ENCODE data around the gene SOBP. TPM values are rescaled to one million over a fixed set of nuclear protein-coding genes. Genes with fewer than 3 reads are reported as not detected.
A peak's percentile ranks its signal among the peaks of the same experiment; 100 is the strongest.
"Not testable (repeated sequence)": the region's sequence is repeated elsewhere in the genome, so short reads cannot be mapped to it uniquely, and the experiment has no call there.

SOBP gene
- 1.5 and 2.9 TPM in 2 replicates for total RNA-seq (2014; rRNA removed; shearing (Covaris generic))

DNA sequence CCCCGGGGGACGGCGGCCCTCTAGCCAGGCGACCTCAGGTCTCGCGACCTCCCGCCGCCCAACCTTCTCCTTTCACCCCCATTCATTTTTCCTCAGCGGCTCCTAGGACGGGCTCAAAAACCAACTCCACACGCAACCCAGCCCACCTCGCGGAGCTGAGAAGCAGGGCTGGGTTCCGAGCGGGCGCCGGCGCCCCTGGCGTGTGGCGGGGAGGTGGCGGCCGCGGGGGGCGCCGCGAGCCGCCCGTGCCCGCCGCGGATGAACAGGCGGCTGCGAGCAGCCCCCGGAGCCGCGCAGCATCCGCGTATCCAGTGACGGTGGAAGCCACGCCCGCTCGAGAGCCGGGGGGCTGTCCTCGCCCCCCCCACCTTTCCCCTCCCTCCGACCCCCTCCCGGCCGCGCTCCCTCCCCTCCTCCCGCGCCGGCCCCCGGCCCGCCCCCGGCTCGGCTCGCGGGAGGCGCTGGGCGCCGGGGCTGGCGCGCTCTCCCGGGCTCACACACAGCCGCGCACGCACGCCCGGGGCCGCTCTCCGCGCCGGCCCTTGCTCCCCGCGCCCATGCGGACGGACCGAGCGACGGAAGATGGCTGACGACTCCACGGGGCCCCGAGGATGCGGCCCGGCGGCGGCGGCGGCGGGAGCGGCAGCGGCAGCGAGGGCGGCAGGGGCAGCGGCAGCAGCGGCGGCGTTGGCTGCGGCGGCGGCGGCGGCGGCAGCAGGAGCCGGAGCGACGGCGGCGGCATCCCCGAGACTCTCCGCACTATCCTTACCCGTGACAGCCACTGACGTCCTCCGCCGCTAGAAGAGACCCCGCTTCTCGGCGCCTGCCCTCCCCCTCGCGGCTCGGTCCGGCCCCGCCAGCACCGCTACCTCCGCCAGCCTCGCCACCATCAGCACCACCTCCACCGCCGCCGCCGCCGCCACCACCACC lies at the start of gene SOBP:
Gene SOBP (plus strand): TSS at position 482 of the 930 bp plus-strand sequence. CDS start 500 bp downstream, outside the sequence.
- peak; percentile 18 for DNase-seq (ENCODE audit: low spot score)

DNA sequence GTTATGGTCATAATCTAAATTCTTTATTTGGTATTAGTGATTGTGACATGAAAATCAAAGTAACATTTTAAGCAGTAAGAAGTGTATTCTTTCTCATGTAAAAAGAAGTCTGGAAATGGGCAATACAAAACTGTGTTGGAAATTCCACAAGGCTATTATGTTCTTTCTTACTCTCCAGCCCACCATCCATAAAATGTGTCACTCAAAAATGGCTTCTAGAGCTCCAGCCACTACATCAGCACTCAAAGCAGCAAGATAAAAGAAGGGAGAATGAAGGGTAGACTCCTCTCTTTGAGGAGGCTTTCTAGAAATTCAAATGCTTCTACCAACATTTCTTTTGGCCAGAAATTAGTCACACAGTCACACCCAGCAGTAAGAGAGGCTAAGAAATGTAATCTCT lies 49.0 kb upstream of the SOBP start:
- DNase-seq (ENCODE audit: low spot score) = no peak

DNA sequence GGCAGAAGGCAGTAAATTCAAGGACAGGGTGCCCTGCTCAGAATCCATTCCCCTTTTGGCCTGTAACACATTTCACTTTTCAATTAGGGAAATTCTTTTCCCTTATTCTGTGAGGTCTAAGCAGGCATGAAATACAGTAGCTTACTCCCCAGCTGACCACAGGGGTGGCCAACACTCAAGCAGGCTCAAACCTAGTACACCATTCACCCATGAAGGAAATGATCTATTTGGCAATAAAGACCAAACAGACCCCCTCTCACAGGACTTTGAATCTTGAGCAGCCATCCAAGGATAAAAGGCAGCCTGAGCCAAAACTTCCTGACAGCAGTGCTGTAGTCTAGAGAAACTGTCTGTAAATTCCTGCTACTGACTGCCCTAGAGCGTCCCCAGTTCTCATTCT lies 48.2 kb upstream of the SOBP start:
- no peak for DNase-seq (ENCODE audit: low spot score)

DNA sequence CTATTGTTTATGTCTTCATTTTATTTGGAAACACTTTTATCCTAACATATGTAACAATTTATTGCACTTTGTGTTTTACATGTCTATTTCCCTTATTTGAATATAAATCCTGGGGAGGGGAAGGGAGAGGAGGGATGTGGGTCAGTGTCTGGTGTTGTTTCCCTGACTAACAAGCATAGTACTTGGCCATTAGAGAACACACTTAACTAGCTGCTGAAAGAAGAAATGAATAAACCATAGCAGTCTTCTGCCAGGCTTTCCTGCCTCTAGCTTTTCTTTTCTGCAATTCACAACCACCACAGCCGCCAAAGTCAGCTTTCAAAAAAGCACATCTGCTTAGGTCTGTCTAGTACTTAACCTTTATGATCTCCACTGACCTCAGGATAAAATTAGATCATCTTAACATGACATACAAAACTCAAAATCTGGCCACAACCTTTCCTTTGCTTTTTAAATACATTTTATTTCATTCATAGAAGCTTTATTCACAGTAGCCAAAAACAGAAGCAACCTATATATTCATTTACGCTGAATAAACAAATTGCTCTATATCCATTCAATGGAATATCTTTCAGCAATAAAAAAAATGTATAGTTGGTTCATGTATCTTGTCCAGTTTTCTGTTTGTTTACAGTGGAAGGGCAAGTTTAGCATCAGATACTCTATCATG lies 46.8 kb upstream of the SOBP start:
- DNase-seq (ENCODE audit: low spot score) = no peak

GRCh38 chr6:107443608-107444267 lies 46.2 kb upstream of the SOBP start:
- DNase-seq (ENCODE audit: low spot score) = no peak

DNA sequence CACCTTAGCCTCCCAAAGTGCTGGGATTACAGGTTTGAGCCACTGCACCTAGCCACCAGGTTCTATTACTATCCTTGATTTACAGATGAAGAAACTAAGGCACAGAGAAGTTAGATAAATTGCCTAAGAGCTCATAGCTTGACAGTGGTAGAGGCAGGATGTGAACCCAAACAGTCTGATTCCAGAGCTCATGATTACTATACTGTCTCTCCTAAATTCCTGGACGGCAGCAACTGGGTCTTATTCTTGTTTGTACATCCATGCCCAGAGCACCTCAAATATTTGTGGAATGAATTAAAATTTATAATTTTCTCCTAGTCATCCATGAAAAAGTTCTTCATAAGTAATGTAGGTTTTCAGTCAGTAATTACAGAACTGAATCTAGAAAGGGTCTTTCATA lies 45.6 kb upstream of the SOBP start:
- DNase-seq (ENCODE audit: low spot score) = no peak

- DNase-seq (ENCODE audit: low spot score) = no peak
Measured at GRCh38 chr6:107447663-107448216, 42.2 kb upstream of the SOBP start.

DNA sequence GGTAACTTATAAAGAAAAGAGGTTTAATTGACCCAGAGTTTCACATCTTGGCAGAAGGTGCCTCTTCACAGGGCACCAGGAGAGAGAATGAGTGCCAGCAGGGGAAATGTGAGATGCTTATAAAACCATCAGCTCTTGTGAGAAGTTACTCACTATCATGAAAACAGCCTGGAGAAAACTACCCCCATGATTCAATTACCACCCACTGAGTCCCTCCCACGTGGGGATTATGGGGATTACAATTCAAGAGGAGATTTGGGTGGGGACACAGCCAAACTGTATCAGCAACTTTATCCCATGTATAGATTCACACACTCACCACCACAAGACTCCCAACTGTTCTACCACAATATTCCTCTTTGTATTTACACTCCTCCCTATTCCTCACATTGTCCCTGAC lies 41.1 kb upstream of the SOBP start:
- DNase-seq (ENCODE audit: low spot score) = no peak

- no peak for DNase-seq (ENCODE audit: low spot score)
Measured at GRCh38 chr6:107458672-107459282, 31.1 kb upstream of the SOBP start.

DNA sequence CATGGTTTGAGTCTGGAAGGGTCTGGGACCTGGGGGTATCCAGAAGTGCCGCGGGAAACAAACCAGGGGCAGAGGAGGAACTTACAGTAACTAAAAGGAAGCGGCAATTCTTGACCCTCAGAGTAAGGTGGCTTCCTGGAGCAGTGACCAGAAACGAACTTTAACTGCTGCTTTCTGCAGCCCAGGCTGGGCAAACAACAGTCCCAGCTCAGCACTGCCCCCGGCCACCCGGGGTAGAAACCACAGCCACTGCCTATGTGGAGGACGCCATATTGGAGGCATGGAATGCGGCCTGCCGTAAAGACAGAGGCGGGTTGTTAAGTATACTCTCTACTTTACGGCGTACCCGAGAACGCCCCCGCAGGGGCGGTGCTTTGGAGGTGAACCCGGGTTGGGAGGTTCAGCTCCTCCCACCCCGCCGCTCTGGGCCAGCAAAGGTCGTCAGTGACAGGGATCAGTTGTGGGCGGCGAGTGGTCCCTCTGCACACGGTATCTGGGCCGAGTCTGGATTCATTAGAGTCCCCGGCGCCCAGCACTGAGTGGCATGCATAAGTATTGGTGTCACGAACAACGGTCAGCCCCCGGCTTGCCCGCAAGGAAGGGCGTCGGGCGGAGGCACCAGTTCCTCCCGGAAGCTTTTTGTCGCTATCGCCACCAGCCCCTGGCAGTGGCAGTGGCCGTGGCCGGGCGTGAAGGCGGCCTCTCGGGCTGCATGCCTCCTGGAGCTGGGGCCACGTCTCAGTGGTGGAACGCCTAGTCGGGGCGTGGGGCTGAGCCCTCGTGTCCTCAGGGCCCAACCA lies 30.4 kb upstream of the SOBP start, which contains the start of gene PDSS2:
Gene PDSS2 (minus strand): TSS at position 282 of the 800 bp plus-strand sequence. CDS start 279 bp downstream, at position 3.
- DNase-seq (ENCODE audit: low spot score) = peak; percentile 89

DNA sequence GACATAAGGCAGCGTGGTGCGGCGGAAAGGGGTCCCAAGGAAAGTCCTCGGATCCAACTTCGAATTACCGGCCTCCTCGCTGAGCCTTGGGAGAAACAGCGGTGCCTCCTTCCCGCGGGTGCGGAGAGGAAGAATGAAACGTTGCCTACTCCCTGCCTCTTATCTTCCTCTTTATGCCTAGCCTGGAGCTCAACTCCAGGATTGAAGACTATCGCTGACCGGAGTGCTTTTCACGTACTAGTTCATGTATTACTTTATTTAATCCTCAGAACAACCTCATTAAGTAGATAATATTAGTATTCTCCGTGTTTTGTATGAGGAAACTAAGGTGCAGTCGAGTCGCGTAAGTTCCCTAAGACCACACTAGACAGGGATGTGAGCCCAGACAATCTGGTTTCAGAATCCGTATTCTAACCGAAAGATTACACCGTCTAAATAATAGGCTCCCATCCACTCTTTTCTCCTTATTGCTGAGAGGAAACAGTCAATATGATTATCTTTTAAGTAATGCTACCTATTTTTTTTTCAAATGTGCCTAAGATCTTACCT lies 29.8 kb upstream of the SOBP start:
- no peak for DNase-seq (ENCODE audit: low spot score)

- no peak for DNase-seq (ENCODE audit: low spot score)
Measured at GRCh38 chr6:107466062-107466461, 23.9 kb upstream of the SOBP start.

DNA sequence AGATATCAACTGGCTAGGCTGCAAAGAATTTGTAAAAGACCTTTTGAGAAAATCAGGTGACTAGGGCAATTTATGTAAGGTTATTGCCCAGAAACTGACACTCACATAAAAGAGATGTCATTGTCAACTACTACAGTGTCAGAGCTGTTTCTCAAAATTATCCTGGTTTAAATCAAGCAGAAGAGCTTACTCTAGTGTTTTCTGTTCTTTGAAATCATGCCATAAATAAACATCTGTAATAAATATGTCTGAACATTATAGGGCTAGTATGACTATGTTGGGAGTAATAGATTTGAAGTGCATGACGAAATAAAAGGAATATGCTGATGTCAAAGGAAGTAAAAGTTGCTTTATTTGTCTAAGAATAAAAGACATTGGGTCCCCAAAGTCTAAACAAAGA lies 19.6 kb upstream of the SOBP start:
- no peak for DNase-seq (ENCODE audit: low spot score)

DNA sequence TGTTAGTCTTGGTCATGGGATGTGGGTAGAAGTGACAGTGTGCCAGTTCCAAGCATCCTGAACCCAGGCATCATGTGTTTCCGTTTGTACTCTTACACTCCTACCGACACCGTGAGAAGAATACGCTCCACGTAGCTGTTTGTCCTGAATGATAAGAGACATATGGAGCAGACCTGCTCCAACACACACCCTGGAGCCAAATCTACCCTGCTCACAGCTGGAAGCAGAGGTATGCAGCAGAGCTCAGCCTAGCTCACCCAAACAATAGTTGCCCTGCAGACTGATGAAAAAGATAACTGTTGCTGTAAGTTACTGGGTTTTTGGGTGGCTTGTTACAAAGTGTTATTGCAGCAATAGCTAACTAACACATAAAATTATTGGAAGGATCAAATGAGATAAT lies 16.3 kb upstream of the SOBP start:
- no peak for DNase-seq (ENCODE audit: low spot score)

- DNase-seq (ENCODE audit: low spot score) = not testable (repeated sequence)
Measured at GRCh38 chr6:107475360-107475759, 14.6 kb upstream of the SOBP start.

GRCh38 chr6:107475826-107476225 lies 14.1 kb upstream of the SOBP start:
- not testable (repeated sequence) for DNase-seq (ENCODE audit: low spot score)

DNA sequence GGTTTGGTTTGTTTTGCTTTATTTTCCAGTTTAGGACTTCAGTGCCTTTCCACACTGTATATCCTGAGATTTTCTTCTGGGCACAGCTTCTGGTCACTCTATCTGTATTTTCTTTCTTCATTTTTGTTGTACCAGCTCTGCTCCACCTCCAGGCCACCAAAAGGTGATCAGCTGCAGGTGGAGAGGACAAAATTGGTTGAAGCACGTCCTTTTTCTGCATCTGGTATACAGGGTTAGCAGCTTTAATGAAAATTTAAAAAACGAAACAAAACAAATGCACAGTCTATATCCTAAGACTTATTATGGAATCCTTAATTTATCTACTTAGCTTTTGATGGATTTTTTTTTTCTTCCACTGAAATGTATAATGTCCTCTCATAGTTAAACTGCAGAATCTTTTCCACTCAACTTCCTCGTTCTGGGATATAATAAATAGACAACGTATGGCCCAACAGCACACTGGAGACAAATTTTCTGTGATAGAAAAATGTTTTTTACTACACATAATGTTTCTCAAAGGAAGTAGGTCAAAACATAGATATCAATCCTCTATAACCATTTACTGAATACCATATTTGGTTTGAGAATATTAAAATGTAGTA lies 10.7 kb upstream of the SOBP start:
- no peak for DNase-seq (ENCODE audit: low spot score)

GRCh38 chr6:107485157-107485556 lies 4.8 kb upstream of the SOBP start:
- DNase-seq (ENCODE audit: low spot score) = no peak

GRCh38 chr6:107488174-107488874 lies 1.6 kb upstream of the SOBP start:
- no peak for DNase-seq (ENCODE audit: low spot score)

Measured in H4 (cell line).